ENCODE data around the gene TMPRSS4. TPM values are rescaled to one million over a fixed set of nuclear protein-coding genes. Genes with fewer than 3 reads are reported as not detected.

Gene TMPRSS4
- total RNA-seq, 1 donor from 2014 or later, result not detected

DNA sequence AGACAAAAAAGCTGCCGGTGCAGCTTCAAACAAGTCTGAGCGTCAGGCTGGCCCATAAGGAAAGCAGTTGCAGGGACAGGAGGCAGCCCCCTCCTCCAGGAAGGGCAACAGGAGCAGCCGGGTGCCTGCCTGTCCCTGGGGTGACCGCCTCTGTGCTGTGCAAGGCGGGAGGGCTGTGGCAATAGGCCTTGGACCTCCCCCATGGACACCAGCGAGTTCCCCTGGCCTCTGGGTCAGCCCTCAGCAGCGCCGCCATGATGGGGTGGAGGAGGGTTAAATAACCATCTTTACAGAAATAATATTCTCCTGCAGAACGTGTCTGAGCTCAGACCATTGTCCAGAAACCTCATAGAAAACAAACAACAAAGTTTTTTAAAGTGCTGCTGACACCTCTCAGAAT is 3.3 kb upstream of the TMPRSS4 start:
- Mint-ChIP-seq H3K27ac (no peak overlapping the region), H3K27me3 (ENCODE audit: insufficient read depth) (peaks cover 12% of the 10 kb centered on the region), H3K9me3 (no peaks in the 10 kb centered on the region), H3K4me1 (ENCODE audit: low read depth) (no peaks in the 10 kb centered on the region), H3K4me3 (no peak overlapping the region), H3K36me3 (ENCODE audit: low read depth) (no peaks in the 10 kb centered on the region)
- intact Hi-C loops (cut with micrococcal nuclease), result no loop called here
- no peak for DNase-seq (ENCODE audit: low spot score)

DNA sequence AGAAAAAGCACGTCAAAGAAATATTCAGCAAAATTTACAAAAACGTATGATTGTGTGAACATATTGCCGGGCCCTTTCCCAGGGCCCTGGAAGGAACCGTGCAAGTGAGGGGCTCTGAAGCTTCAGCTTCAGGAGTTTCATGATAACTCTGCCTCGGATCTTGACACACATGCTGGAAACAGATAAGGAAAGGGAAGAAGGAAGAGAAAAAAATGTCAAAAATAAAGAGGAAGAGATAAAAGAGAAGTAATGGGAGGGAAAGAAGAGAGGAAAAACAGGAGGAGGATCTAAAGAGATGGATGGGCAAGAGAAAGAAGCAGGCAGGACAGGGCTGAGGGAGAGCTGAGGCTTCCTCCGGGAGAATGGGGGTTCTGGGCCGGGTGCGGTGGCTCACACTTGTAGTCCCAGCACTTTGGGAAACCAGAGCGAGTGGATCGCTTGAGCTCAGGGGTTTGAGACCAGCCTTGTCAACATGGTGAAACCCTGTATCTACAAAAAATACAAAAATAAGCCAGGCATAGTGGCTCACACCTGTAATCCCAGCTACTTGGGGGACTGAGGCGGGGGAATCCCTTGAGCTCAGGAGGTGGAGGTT is 2.7 kb upstream of the TMPRSS4 start:
- H3K27ac Mint-ChIP-seq, result no peak overlapping the region
- H3K4me1 Mint-ChIP-seq (ENCODE audit: low read depth), result no peaks in the 10 kb centered on the region
- H3K9me3 Mint-ChIP-seq, result no peaks in the 10 kb centered on the region

DNA sequence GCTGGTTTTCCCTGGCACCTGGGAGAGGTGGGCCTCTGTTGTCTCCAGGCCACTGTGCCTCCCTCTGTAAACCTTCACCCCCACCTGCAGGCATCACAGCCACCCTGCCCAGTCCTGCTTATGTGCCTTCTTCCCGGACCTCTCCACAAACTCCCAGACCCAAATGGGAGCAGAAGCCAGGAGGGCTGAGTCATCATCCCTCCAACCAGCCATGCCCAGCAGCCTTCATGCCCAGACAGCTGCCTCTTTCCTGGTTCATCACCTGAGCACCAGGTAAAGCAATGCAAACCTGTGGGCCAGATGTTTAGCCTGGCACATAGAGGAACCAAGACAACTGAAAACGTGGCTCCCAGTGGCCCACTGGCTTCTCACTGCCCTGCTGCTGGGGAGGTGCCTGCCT is 2.1 kb upstream of the TMPRSS4 start:
- intact Hi-C loops (cut with micrococcal nuclease), result no loop called here

More for the DNA sequence above, 2.7 kb upstream of the TMPRSS4 start:
- no peak for DNase-seq (ENCODE audit: low spot score)
- Mint-ChIP-seq H3K27me3 (ENCODE audit: insufficient read depth) (peaks cover 12% of the 10 kb centered on the region), H3K36me3 (ENCODE audit: low read depth) (no peaks in the 10 kb centered on the region), H3K4me3 (no peak overlapping the region)
- intact Hi-C loops (cut with micrococcal nuclease), result no loop called here

DNA sequence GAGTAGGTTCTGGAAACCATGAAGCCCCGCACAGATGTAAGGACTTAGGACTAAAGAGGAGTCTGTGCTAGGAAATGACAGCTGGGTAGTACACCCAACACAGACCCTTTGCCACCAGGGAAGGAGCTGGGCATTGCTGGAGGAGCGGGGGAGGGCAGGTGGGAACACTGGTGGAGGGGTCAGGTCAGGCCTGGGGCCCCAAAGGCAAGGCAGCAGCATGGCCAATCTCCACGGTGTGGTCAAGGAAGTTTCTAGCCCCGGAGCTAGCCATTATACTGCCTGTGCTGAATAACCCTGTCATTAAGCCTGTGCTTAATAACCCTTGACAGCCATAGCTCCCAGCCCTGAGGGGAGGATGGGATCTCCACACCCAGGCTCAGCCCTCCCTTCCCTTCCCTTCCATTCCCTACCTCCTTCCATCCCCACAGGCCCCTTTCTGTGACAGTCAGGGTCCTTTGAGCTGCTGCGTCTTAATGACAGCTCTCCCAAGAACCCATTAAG is 2.1 kb downstream of the TMPRSS4 start:
- no peak for DNase-seq (ENCODE audit: low spot score)
- Mint-ChIP-seq H3K4me3 (no peak overlapping the region), H3K27ac (no peak overlapping the region), H3K27me3 (ENCODE audit: insufficient read depth) (peaks cover 10% of the 10 kb centered on the region), H3K4me1 (ENCODE audit: low read depth) (no peaks in the 10 kb centered on the region), H3K9me3 (no peaks in the 10 kb centered on the region), H3K36me3 (ENCODE audit: low read depth) (no peaks in the 10 kb centered on the region)
- intact Hi-C loops (cut with micrococcal nuclease), result no loop called here

More for the DNA sequence above, 2.1 kb upstream of the TMPRSS4 start:
- H3K27ac Mint-ChIP-seq, result no peak overlapping the region
- H3K9me3 Mint-ChIP-seq, result no peaks in the 10 kb centered on the region
- peaks cover 12% of the 10 kb centered on the region for H3K27me3 Mint-ChIP-seq (ENCODE audit: insufficient read depth)
- no peaks in the 10 kb centered on the region for H3K36me3 Mint-ChIP-seq (ENCODE audit: low read depth)
- H3K4me3 Mint-ChIP-seq, result no peak overlapping the region
- no peak for DNase-seq (ENCODE audit: low spot score)
- H3K4me1 Mint-ChIP-seq (ENCODE audit: low read depth), result no peaks in the 10 kb centered on the region

GRCh38 chr11:118079491-118079890 is 2.6 kb downstream of the TMPRSS4 start:
- intact Hi-C loops (cut with micrococcal nuclease), result no loop called here

DNA sequence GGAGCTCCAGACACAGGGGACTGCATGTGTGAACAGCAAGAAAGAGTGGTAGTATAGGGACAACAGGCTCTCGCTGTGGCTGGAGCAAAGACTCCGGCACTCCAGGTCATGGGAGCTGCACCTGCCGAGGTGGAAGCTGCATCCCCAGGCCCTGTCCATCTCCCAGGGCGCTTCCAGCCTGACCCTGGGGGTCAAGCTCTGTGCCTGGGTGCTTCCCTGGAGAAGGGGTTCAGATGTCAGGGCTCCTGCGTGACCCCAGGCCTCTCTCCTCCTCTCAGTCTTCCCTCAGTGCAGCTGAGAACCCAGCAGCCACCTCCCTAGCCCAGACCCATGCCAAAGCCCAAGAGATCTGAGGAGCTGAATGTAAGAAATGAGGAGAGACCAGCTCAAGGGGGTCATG is 3.4 kb downstream of the TMPRSS4 start:
- Mint-ChIP-seq H3K27ac (no peak overlapping the region), H3K27me3 (ENCODE audit: insufficient read depth) (peaks cover 10% of the 10 kb centered on the region)
- intact Hi-C loops (cut with micrococcal nuclease), result no loop called here

More at GRCh38 chr11:118079491-118079890, 2.6 kb downstream of the TMPRSS4 start:
- Mint-ChIP-seq H3K27me3 (ENCODE audit: insufficient read depth) (peaks cover 10% of the 10 kb centered on the region), H3K4me1 (ENCODE audit: low read depth) (no peaks in the 10 kb centered on the region), H3K4me3 (no peak overlapping the region), H3K36me3 (ENCODE audit: low read depth) (no peaks in the 10 kb centered on the region), H3K27ac (no peak overlapping the region), H3K9me3 (no peaks in the 10 kb centered on the region)
- no peak for DNase-seq (ENCODE audit: low spot score)

DNA sequence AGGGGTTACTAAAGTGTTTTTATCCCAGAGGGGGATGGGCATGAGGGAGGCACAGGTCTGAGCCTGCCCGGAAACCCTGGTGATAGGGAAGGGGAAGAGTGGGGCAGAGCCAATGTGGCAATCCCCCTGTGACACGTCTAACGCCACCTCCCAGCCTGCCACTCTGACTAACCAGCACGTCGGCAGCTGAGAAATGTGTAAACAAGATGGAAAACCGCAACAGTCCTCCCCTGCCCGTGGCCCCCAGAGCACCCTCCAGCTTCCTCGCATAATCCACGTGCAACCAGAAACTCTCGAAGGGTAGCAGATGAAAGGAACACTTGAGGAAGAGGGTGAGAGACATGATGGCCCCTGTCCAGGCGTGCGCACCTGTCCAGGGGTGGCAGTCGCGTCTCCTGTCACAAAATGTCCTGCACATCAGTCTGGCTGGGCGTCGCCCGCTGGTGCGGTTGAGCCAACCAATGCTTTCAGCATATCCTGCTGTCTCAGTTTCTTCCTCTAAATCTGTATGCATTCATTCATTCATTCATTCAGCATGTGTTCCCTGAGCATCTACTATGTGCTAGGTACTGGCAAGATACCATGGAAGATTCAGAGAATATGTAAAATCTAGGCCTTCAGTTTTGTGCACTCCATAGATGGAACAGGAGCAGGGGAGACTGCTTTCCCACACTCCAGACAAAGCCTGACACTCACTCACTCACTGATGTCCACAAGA is 4.5 kb downstream of the TMPRSS4 start:
- peaks cover 10% of the 10 kb centered on the region for H3K27me3 Mint-ChIP-seq (ENCODE audit: insufficient read depth)
- H3K27ac Mint-ChIP-seq, result no peak overlapping the region
- H3K36me3 Mint-ChIP-seq (ENCODE audit: low read depth), result no peaks in the 10 kb centered on the region
- DNase-seq (ENCODE audit: low spot score), result no peak
- intact Hi-C loops (cut with micrococcal nuclease), result no loop called here
- peaks cover 8% of the 10 kb centered on the region for H3K9me3 Mint-ChIP-seq
- H3K4me1 Mint-ChIP-seq (ENCODE audit: low read depth), result no peaks in the 10 kb centered on the region
- no peak overlapping the region for H3K4me3 Mint-ChIP-seq

More for the DNA sequence above, 3.4 kb downstream of the TMPRSS4 start:
- Mint-ChIP-seq H3K9me3 (no peaks in the 10 kb centered on the region), H3K36me3 (ENCODE audit: low read depth) (no peaks in the 10 kb centered on the region), H3K4me3 (no peak overlapping the region), H3K4me1 (ENCODE audit: low read depth) (no peaks in the 10 kb centered on the region)
- no peak for DNase-seq (ENCODE audit: low spot score)

DNA sequence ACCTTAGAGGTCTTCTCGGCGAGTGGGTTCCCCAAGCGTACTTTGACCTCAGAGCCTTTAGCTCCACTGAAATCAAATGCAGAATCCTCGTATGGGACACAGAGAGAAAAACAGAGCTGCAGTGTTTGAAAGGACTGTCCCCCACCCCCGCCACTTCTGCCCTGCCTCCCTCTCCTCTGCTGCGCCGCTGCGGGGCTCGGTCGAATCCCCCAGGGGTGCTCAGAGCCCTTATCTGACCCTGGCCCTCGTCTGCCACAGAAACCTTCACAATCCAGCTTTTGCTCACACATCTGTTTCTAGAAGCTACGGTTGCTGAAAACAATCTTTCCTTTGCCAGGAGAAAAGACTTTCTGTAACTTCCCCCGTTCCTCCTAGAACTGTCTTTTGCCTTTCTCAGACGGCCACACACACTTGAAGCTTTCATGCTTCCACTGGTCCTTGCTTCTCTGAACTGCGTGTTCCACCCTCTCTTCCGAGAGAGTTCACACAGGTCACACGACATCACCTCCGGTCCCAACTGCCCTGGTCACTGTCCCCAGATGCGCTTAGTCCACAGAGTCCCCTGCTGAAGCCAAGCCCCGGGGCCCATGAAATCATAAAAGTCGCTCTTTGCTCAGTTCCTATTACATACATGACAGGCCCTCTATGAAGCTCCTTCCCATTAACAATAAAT is 6.1 kb downstream of the TMPRSS4 start:
- Mint-ChIP-seq H3K27me3 (ENCODE audit: insufficient read depth) (peaks cover 7% of the 10 kb centered on the region), H3K9me3 (peaks cover 22% of the 10 kb centered on the region), H3K27ac (no peak overlapping the region), H3K36me3 (ENCODE audit: low read depth) (no peaks in the 10 kb centered on the region), H3K4me1 (ENCODE audit: low read depth) (no peaks in the 10 kb centered on the region), H3K4me3 (no peak overlapping the region)
- intact Hi-C loops (cut with micrococcal nuclease), result no loop called here
- no peak for DNase-seq (ENCODE audit: low spot score)

- intact Hi-C loops (cut with micrococcal nuclease), result no loop called here
- no peaks in the 10 kb centered on the region for H3K36me3 Mint-ChIP-seq (ENCODE audit: low read depth)
- H3K27ac Mint-ChIP-seq, result no peak overlapping the region
- no peaks in the 10 kb centered on the region for H3K4me1 Mint-ChIP-seq (ENCODE audit: low read depth)
- no peak for DNase-seq (ENCODE audit: low spot score)
- peaks cover 29% of the 10 kb centered on the region for H3K9me3 Mint-ChIP-seq
- H3K27me3 Mint-ChIP-seq (ENCODE audit: insufficient read depth), result peaks cover 7% of the 10 kb centered on the region
- no peak overlapping the region for H3K4me3 Mint-ChIP-seq
Observed at GRCh38 chr11:118084247-118084646, 7.4 kb downstream of the TMPRSS4 start.

DNA sequence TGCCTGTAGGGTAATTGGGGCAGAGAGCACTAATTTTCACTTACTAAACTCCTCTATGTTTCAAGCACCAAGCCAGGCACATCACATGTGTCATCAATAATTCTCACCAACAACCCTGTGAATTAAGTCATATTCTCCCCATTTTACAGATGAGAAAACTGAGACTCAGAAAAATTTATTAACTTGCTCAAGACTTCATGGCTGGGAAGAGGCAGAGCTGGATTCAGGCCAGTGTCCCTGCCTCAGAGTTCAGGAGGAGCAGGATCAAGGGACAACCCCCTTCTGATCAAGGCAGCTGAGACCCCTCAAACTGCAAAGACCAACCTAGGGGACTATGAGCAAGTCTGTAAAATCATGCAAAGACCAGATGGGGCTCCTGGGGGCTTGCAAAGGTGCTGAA is 7.8 kb downstream of the TMPRSS4 start:
- no peak overlapping the region for H3K4me3 Mint-ChIP-seq
- peaks cover 29% of the 10 kb centered on the region for H3K9me3 Mint-ChIP-seq
- intact Hi-C loops (cut with micrococcal nuclease), result no loop called here
- H3K4me1 Mint-ChIP-seq (ENCODE audit: low read depth), result no peaks in the 10 kb centered on the region
- peaks cover 7% of the 10 kb centered on the region for H3K27me3 Mint-ChIP-seq (ENCODE audit: insufficient read depth)
- no peak for DNase-seq (ENCODE audit: low spot score)
- H3K27ac Mint-ChIP-seq, result no peak overlapping the region
- H3K36me3 Mint-ChIP-seq (ENCODE audit: low read depth), result no peaks in the 10 kb centered on the region

DNA sequence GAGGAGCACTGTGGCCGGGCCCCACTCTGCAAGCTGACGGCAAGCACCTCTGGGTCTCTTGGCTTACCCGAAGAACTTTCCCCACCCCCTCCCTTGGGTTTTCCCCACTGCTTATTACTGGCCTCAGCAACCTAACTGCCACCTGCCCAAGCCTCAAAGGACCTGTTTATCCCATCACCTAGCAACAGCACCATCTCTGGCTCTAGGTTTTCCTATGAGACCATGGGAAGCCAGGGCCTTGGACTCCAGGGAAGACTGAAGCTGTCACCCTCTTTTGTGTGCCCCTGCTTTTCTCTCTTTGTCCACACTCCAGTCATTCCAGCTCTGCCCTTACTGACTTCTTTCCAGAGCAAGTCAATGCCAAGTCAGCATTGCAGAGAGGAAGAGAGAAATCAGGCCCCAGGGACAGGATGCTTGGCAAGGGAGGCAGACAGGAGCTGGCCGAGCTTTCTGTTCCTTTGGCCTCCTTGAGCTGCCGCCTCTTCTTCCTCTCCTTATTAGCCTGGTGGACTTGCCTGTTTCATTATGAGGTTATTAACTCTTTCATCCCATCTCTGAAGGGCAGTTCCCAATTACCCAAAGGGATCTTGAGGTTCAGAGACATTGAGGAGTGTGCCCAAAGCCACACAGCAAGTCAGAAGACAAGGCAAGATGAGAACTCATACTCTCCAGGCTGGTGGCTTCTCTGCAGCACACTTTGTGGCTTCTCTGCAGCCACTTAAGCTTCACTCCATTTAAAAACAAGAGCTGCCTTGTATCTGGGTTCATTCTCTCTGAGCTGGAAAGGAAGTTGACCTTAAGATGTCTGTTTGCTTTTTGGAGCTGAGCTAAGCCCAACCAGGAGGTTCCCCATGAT is 10.3 kb downstream of the TMPRSS4 start, which contains the start of gene SMIM35:
Gene SMIM35, minus strand, starts transcription at position 51 of the 856 bp plus-strand sequence. CDS start 206 bp downstream, outside the sequence.
- H3K36me3 Mint-ChIP-seq (ENCODE audit: low read depth), result no peaks in the 10 kb centered on the region
- intact Hi-C loops (cut with micrococcal nuclease), result no loop called here
- H3K27me3 Mint-ChIP-seq (ENCODE audit: insufficient read depth), result peaks cover 7% of the 10 kb centered on the region
- no peak for DNase-seq (ENCODE audit: low spot score)
- H3K4me3 Mint-ChIP-seq, result no peak within 1 kb of the TSS
- no peaks in the 10 kb centered on the region for H3K4me1 Mint-ChIP-seq (ENCODE audit: low read depth)
- peaks cover 29% of the 10 kb centered on the region for H3K9me3 Mint-ChIP-seq
- no peak within 1 kb of the TSS for H3K27ac Mint-ChIP-seq

GRCh38 chr11:118087931-118088330 is 11.1 kb downstream of the TMPRSS4 start:
- H3K27me3 Mint-ChIP-seq (ENCODE audit: insufficient read depth), result peaks cover 5% of the 10 kb centered on the region
- no peaks in the 10 kb centered on the region for H3K4me1 Mint-ChIP-seq (ENCODE audit: low read depth)
- H3K4me3 Mint-ChIP-seq, result no peak overlapping the region
- no peaks in the 10 kb centered on the region for H3K36me3 Mint-ChIP-seq (ENCODE audit: low read depth)
- peaks cover 29% of the 10 kb centered on the region for H3K9me3 Mint-ChIP-seq
- DNase-seq (ENCODE audit: low spot score), result no peak
- intact Hi-C loops (cut with micrococcal nuclease), result no loop called here
- H3K27ac Mint-ChIP-seq, result no peak overlapping the region

Measured in activated T-helper 1 cell treated with anti-CD3 and anti-CD28 coated beads, Interleukin-12 subunit alpha, Interleukin-12 subunit beta, Interleukin-2, Interleukin-4 antibody, amounts not matched to agents 30 ng/mL and 10 ng/mL and 1 ng/mL, durations not matched to agents 14 hours and 24 hours and 36 hours (primary cell).